Fibroblast of lung (primary cell): Measurements from ENCODE around the gene IL18R1. TPM values are rescaled to one million over a fixed set of nuclear protein-coding genes. Genes with fewer than 3 reads are reported as not detected.

Experiments used
- DNase-seq, 2 donors: peaks; one replicate each; pipeline versions ENCODE4 v3.0.0 to v3.0.0-alpha.2; 2010; ENCODE audit warnings: low read depth in 2 of 2
- H2AFZ ChIP-seq: 2 replicates; pipeline ENCODE4 v1.5.1; 2012; ENCODE audit warnings: low read length, control low read depth, inconsistent platforms
- H3K27ac ChIP-seq: 2 replicates; pipeline ENCODE4 v1.5.1; 2011; ENCODE audit warnings: low read length, control low read depth; ENCODE audit not compliant: insufficient read depth
- H3K27me3 ChIP-seq: 2 replicates; pipeline ENCODE4 v1.5.1; 2011; ENCODE audit warnings: mild to moderate bottlenecking, low read length; ENCODE audit not compliant: control insufficient read depth, insufficient read depth
- H3K36me3 ChIP-seq: 2 replicates; pipeline ENCODE4 v1.5.1; 2011; ENCODE audit warnings: low read length; ENCODE audit not compliant: control insufficient read depth, insufficient read depth
- H3K4me1 ChIP-seq: 2 replicates; pipeline ENCODE4 v1.5.1; 2011; ENCODE audit warnings: low read length; ENCODE audit not compliant: control insufficient read depth, insufficient read depth; ENCODE audit errors: extremely low read depth
- H3K4me2 ChIP-seq: 2 replicates; pipeline ENCODE4 v1.5.1; 2011; ENCODE audit warnings: low read length, control low read depth; ENCODE audit not compliant: insufficient read depth; ENCODE audit errors: extremely low read depth
- H3K4me3 ChIP-seq, 4 experiments: fragments of 200-600 bp in 1 of 4; sonication (generic) in 1 of 4; replicated peaks in 1 of 4; 2 replicates each; pipeline ENCODE4 v1.5.1; 2011 to 2016; ENCODE audit warnings: low read length in 4 of 4, low read depth in 3 of 4, mild to moderate bottlenecking in 3 of 4, control low read depth in 2 of 4, inconsistent platforms in 1 of 4, mixed read lengths in 1 of 4; ENCODE audit not compliant: insufficient read depth in 1 of 4; ENCODE audit errors: control extremely low read depth in 1 of 4
- H3K79me2 ChIP-seq: 2 replicates; pipeline ENCODE4 v1.5.1; 2012; ENCODE audit warnings: mild to moderate bottlenecking, low read length, inconsistent platforms; ENCODE audit not compliant: control insufficient read depth, insufficient read depth
- H3K9ac ChIP-seq: 2 replicates; pipeline ENCODE4 v1.5.1; 2011; ENCODE audit warnings: mild to moderate bottlenecking, low read length, control low read depth; ENCODE audit not compliant: insufficient read depth
- H3K9me3 ChIP-seq: 2 replicates; pipeline ENCODE4 v1.5.1; 2012; ENCODE audit warnings: low read depth, low read length; ENCODE audit not compliant: control insufficient read depth, insufficient read depth
- H4K20me1 ChIP-seq: 2 replicates; pipeline ENCODE4 v1.5.1; 2011; ENCODE audit warnings: low read length; ENCODE audit not compliant: control insufficient read depth, insufficient read depth; ENCODE audit errors: extremely low read depth
- EZH2 ChIP-seq: IDR thresholded peaks from 2 replicates; pipeline ENCODE4 v1.5.1; 2012; ENCODE audit warnings: low read length, control low read depth, mild to moderate bottlenecking; ENCODE audit errors: missing control alignments
- polyA plus RNA-seq, 2 donors: library from polyadenylated mRNA; depleted of rRNA in 1 of 2; stranded (reverse) in 1 of 2; unstranded in 1 of 2; fragments of >200 nt; gene quantifications; 2 replicates each; pipeline ENCODE4 v1.2.1, GENCODE V29; 2011 to 2012; ENCODE audit warnings: missing spikeins in 1 of 2
- total RNA-seq: library from RNA; depleted of rRNA; stranded (reverse); fragments of >200 nt; gene quantifications from 2 replicates; pipeline ENCODE4 v1.2.1, GENCODE V29; 2014
- TF ChIP-seq, protein P1 (sequence below), 2 donors: IDR thresholded peaks in 1 of 2; conservative IDR thresholded peaks in 1 of 2; 1 replicate in 1 of 2; 2 replicates in 1 of 2; pipeline ENCODE4 v1.5.1; 2011 to 2012; ENCODE audit warnings: low read length in 2 of 2, control low read depth in 1 of 2, inconsistent platforms in 1 of 2, low read depth in 1 of 2, mild to moderate bottlenecking in 1 of 2

The IL18R1 gene
- total and polyA plus RNA-seq, 2 donors (not counting 1 experiment from before 2014, with no cell fraction given) = 0.10 to 0.50 TPM

DNA sequence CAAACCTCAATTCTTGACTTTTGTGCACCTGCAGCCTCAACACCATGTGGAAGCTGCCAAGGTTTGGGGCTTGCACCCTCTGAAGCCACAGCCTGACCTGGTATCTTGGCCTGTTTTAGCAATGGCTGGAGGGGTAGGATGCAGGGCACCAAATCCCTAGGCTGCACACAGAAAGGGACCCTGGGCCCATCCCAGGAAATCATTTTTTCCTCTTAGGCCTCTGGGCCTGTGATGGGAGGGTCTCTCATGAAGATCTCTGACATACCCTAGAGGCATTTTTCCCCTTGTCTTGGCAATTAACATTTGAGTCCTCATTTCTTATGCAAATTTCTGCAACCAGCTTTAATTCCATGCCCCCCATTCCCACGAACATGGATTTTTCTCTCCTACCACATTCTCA, 10.2 kb downstream of the IL18R1 start:
- TF ChIP-seq, protein P1, sequence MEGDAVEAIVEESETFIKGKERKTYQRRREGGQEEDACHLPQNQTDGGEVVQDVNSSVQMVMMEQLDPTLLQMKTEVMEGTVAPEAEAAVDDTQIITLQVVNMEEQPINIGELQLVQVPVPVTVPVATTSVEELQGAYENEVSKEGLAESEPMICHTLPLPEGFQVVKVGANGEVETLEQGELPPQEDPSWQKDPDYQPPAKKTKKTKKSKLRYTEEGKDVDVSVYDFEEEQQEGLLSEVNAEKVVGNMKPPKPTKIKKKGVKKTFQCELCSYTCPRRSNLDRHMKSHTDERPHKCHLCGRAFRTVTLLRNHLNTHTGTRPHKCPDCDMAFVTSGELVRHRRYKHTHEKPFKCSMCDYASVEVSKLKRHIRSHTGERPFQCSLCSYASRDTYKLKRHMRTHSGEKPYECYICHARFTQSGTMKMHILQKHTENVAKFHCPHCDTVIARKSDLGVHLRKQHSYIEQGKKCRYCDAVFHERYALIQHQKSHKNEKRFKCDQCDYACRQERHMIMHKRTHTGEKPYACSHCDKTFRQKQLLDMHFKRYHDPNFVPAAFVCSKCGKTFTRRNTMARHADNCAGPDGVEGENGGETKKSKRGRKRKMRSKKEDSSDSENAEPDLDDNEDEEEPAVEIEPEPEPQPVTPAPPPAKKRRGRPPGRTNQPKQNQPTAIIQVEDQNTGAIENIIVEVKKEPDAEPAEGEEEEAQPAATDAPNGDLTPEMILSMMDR (conservative IDR thresholded peaks at IDR 0.05 in 1 of 2, IDR thresholded peaks at IDR 0.05 in 1 of 2; ENCODE audit: low read depth in 1 of 2, low read length in 2 of 2) = no peak
- no peaks in the 10 kb centered on the region for H3K9me3 ChIP-seq
- no peak overlapping the region for H3K27ac ChIP-seq
- no peak overlapping the region for H3K9ac ChIP-seq
- no peak overlapping the region for H3K4me3 ChIP-seq
- peaks cover 4% of the 10 kb centered on the region for H3K27me3 ChIP-seq
- no peaks in the 10 kb centered on the region for H3K79me2 ChIP-seq
- DNase-seq = no peak
- H4K20me1 ChIP-seq = no peaks in the 10 kb centered on the region
- H3K4me1 ChIP-seq = no peaks in the 10 kb centered on the region
- H3K36me3 ChIP-seq = no peaks in the 10 kb centered on the region
- no peak overlapping the region for H3K4me2 ChIP-seq
- H2AFZ ChIP-seq = no peak overlapping the region

DNA sequence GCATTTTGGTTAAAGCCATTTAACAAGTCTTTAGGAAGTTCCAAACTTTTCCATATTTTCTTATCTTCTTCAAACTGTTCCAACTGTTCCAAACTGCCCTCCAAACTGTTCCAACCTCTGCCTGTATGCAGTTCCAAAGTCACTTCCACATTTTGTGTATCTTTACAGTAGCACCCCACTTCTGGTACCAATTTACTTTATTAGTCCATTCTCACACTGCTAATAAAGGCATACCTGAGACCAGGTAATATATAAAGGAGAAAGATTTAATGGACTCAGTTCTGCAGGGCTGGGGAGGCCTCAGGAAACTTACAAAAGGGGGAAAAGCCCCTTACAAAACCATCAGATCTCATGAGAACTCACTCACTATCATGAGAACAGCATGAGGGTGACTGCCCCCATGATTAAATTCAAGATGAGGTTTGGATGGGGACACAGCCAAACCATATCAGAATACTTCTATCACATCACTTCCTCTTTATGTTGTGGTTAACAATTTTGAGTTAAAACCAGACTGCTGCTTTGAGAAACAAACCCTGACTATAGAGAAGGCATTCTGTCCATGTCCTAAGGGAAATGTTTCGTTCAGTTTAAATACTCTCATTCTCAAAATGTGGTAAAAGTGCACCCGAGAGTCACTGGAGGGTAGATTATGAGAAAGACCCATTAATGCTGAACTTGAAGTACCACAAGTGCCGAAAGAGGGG, 11.0 kb downstream of the IL18R1 start:
- Histone ChIP-seq H3K9me3 (no peaks in the 10 kb centered on the region), H2AFZ (no peak overlapping the region), H3K27ac (no peak overlapping the region), H3K4me3 (no peak overlapping the region), H3K79me2 (no peaks in the 10 kb centered on the region), H3K9ac (no peak overlapping the region), H3K36me3 (no peaks in the 10 kb centered on the region), H4K20me1 (no peaks in the 10 kb centered on the region), H3K4me1 (no peaks in the 10 kb centered on the region), H3K4me2 (no peak overlapping the region), H3K27me3 (peaks cover 4% of the 10 kb centered on the region)
- no peak for TF ChIP-seq EZH2
- TF ChIP-seq, protein P1 (conservative IDR thresholded peaks at IDR 0.05 in 1 of 2, IDR thresholded peaks at IDR 0.05 in 1 of 2; ENCODE audit: low read depth in 1 of 2, low read length in 2 of 2) = no peak
- DNase-seq = no peak

DNA sequence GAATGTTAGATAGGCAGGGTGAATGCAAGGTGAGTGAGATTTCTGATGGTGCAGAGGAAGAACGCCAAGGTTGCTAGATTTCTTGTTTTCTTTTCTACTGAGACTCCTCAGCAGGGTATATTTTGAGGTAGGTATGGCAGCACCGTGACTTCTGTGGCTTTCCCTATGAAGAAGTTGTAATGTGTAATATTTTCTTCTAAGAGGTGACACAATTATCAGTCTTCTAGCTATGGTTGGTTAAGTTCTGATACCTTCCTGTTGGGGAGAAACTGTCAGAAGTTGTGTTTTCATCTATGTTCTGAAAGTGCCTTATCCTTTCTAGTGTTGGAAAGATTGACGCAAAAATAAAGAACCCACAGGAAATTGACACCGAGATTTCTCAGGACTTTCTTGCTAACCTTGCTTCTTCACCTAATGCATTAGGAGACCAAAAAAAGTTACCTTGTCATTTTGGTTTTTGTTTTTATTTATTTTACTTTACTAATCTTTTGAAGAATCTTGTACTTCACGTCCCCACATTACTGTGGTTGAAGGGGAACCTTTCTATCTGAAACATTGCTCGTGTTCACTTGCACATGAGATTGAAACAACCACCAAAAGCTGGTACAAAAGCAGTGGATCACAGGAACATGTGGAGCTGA, 11.9 kb downstream of the IL18R1 start:
- no peak overlapping the region for H2AFZ ChIP-seq
- no peaks in the 10 kb centered on the region for H3K4me1 ChIP-seq
- H3K9ac ChIP-seq = no peak overlapping the region
- H3K4me2 ChIP-seq = no peak overlapping the region
- no peaks in the 10 kb centered on the region for H4K20me1 ChIP-seq
- no peak overlapping the region for H3K27ac ChIP-seq
- no peak for DNase-seq
- H3K36me3 ChIP-seq = no peaks in the 10 kb centered on the region
- TF ChIP-seq, protein P1 (conservative IDR thresholded peaks at IDR 0.05 in 1 of 2, IDR thresholded peaks at IDR 0.05 in 1 of 2; ENCODE audit: low read depth in 1 of 2, low read length in 2 of 2) = no peak
- no peak for TF ChIP-seq EZH2
- H3K27me3 ChIP-seq = peaks cover 4% of the 10 kb centered on the region
- no peak overlapping the region for H3K4me3 ChIP-seq
- H3K9me3 ChIP-seq = no peaks in the 10 kb centered on the region
- H3K79me2 ChIP-seq = no peaks in the 10 kb centered on the region
